GM12801 (cell line): ENCODE measurements around the gene RASAL1.

Experiments used
- TF ChIP-seq, protein P1 (sequence below): IDR thresholded peaks from one replicate; pipeline ENCODE4 v1.5.1; 2011; ENCODE audit warnings: control low read depth; ENCODE audit not compliant: insufficient read length; ENCODE audit errors: extremely low read depth

Gene RASAL1

GRCh38 chr12:113086249-113087164, 49.1 kb downstream of the RASAL1 start:
- TF ChIP-seq, protein P1, sequence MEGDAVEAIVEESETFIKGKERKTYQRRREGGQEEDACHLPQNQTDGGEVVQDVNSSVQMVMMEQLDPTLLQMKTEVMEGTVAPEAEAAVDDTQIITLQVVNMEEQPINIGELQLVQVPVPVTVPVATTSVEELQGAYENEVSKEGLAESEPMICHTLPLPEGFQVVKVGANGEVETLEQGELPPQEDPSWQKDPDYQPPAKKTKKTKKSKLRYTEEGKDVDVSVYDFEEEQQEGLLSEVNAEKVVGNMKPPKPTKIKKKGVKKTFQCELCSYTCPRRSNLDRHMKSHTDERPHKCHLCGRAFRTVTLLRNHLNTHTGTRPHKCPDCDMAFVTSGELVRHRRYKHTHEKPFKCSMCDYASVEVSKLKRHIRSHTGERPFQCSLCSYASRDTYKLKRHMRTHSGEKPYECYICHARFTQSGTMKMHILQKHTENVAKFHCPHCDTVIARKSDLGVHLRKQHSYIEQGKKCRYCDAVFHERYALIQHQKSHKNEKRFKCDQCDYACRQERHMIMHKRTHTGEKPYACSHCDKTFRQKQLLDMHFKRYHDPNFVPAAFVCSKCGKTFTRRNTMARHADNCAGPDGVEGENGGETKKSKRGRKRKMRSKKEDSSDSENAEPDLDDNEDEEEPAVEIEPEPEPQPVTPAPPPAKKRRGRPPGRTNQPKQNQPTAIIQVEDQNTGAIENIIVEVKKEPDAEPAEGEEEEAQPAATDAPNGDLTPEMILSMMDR = no peak

GRCh38 chr12:113083863-113084435, 51.6 kb downstream of the RASAL1 start:
- TF ChIP-seq, protein P1 = no peak

- TF ChIP-seq, protein P1 = no peak
Observed at GRCh38 chr12:113082486-113083148, 52.9 kb downstream of the RASAL1 start.

GRCh38 chr12:113081873-113082272, 53.7 kb downstream of the RASAL1 start:
- TF ChIP-seq, protein P1 = no peak

GRCh38 chr12:113077859-113078255, 57.7 kb downstream of the RASAL1 start:
- TF ChIP-seq, protein P1 = no peak

GRCh38 chr12:113077057-113077858, 58.3 kb downstream of the RASAL1 start:
- TF ChIP-seq, protein P1 = no peak
